ENCODE data around the gene PILRB.
"Not testable (repeated sequence)": the region's sequence is repeated elsewhere in the genome, so short reads cannot be mapped to it uniquely, and the experiment has no call there.

The PILRB gene

DNA sequence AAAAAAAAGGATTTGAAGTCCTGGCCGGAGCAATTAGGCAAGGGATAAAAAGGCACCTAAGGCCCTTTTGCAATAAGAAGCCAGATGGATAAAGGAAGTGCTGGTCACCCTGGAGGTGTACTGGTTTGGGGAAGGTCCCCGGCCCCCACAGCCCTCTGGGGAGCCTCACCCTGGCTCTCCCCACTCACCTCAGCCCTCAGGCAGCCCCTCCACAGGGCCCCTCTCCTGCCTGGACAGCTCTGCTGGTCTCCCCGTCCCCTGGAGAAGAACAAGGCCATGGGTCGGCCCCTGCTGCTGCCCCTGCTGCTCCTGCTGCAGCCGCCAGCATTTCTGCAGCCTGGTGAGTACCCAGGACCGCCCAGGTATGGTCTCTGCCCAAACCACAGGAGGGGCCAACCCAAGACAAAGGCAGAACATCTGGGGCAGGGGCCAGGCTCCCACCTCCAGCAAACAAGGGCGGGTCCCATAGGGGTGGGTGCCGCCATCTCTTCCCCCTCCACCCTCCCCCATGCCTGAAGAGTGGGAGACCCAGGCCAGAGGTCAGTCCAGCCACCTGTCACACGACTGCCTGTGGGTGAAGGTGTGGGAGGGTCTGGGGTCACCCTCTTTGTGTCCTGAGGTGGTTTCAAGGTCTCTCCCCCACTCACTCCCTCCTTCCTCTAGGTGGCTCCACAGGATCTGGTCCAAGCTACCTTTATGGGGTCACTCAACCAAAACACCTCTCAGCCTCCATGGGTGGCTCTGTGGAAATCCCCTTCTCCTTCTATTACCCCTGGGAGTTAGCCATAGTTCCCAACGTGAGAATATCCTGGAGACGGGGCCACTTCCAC lies at the start of gene PILRB:
PILRB (plus strand) TSS at position 91 of the 830 bp plus-strand sequence; CDS start at position 277, 186 bp downstream.
- DNase-seq (ENCODE audit: low read depth in 2 of 2): no peak

DNA sequence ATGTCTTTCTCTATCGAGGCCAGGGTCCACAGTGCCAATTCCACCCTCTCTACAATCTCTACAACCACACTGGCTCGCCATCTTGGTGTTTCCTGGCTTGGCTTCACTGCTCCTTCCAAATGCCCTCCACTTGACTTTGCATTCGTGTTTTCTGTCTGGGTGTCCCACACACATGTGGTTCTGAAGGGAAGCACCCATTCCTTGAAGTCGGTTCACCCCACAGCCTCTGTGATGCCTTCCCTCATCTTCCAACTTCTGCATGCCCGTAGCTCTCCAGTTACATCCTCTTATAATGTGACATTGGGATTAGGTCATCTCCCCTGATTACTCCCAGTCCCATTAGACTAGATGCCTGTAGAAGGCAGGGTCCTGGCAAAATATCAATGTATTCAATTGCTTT lies 39.6 kb upstream of the PILRB start:
- not testable (repeated sequence) for DNase-seq (ENCODE audit: low read depth in 2 of 2)

- DNase-seq (ENCODE audit: low read depth in 2 of 2): not testable (repeated sequence)
Measured at GRCh38 chr7:100321648-100322047, 36.3 kb upstream of the PILRB start.

- not testable (repeated sequence) for DNase-seq (ENCODE audit: low read depth in 2 of 2)
Measured at GRCh38 chr7:100324194-100324593, 33.7 kb upstream of the PILRB start.

DNA sequence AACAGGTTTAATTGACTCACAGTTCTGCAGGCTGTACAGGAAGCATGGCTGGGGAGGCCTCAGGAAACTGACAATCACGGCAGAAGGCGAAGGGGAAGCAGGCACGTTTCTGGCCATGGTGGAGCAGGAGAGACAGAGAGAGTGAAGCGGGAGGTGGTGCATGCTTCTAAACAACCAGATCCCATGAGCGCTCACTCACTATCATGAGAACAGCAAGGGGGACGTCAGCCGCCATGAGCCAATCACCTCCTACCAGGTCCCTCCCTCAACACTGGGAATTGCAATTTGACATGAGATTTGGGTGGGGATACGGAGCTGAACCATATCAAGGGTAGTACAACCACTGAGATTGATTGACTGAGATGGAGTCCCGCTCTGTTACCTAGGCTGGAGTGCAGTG lies 32.2 kb upstream of the PILRB start:
- not testable (repeated sequence) for DNase-seq (ENCODE audit: low read depth in 2 of 2)

DNA sequence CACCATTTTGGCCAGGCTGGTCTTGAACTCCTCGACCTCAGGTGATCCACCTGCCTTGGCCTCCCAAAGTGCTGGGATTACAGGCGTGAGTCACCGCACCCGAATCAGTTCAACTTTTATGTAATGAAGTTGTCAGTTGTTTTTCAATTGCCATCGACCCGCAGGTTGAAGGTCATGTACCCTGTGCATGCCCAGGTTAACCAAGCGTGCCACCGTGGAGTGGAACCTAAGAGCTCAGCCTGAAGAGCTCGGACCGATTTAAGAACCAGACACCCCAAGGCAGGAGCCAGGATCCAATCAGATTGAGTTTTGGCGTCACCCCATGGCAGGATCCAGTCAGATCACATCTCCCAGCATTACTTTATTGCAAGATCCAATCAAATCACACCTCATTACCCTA lies 31.0 kb upstream of the PILRB start:
- DNase-seq (ENCODE audit: low read depth in 2 of 2): not testable (repeated sequence)

DNA sequence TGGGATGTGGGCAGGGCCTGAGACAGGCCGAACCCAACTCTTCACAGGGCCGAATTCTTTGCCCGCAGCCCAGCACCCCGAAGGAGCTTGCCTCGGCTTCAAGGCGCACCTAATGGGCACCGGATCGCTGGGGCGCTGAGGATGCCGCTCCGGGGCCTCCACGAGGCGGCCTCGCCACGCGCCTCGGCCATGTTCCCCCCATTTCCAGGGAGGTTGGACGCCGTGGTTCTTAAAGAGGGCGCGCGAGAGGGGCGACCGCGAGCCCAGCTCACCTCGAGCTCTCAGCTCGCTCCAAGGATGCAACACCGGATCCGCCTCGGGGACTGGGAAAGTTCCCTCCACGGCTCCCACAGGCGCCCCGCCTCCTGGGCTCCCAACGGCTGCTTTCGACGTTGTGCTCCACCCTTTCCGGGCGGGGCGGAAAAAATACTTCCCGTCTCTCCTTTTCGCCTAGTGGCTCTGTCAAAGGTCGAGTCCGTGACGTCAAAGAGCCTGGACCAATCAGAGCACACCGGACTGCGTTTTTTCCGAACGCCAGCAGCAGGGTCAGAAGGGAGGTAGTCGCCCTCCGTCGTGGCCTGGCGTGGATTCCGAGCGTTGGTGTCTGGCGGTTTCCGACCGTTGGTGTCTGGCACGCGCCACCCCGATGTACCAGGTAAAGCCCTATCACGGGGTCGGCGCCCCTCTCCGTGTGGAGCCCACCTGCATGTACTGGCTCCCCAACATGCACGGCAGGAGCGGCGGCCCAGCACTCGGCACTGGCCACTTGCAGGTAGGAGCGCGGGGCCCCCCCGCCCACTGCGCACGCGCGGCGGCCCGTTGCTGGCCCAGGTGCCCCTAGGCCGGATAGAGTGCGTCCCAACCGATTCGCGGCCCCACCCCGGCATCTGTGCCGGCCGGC lies 22.1 kb upstream of the PILRB start:
- DNase-seq (ENCODE audit: low read depth in 2 of 2): peak; percentile 74 to 79

- DNase-seq (ENCODE audit: low read depth in 2 of 2): not testable (repeated sequence)
Measured at GRCh38 chr7:100338083-100338696, 19.7 kb upstream of the PILRB start.

GRCh38 chr7:100341286-100341685 lies 16.6 kb upstream of the PILRB start:
- DNase-seq (ENCODE audit: low read depth in 2 of 2): not testable (repeated sequence)

GRCh38 chr7:100342765-100343164 lies 15.2 kb upstream of the PILRB start:
- DNase-seq (ENCODE audit: low read depth in 2 of 2): no peak

DNA sequence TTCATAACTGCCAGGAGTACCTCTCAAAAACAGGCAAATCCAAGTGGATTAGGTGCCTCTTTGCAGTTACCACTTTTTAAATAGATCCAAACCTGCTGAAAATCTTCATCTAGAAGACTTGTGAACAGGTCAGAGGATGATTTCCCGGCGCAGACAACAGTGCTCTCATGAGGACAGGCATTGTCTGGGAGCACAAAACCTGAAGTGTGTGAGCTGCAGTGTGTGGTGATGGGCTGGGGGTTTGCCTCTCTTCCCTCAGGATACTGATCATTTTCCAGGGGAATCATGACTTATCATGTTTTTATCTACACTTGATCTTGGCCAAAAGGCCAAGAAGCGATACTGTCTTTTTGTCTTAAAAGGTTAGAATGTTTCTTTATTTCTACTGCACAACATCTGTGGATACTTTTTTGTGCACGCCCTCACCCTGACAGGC lies 13.8 kb upstream of the PILRB start:
- DNase-seq (ENCODE audit: low read depth in 2 of 2): not testable (repeated sequence)

DNA sequence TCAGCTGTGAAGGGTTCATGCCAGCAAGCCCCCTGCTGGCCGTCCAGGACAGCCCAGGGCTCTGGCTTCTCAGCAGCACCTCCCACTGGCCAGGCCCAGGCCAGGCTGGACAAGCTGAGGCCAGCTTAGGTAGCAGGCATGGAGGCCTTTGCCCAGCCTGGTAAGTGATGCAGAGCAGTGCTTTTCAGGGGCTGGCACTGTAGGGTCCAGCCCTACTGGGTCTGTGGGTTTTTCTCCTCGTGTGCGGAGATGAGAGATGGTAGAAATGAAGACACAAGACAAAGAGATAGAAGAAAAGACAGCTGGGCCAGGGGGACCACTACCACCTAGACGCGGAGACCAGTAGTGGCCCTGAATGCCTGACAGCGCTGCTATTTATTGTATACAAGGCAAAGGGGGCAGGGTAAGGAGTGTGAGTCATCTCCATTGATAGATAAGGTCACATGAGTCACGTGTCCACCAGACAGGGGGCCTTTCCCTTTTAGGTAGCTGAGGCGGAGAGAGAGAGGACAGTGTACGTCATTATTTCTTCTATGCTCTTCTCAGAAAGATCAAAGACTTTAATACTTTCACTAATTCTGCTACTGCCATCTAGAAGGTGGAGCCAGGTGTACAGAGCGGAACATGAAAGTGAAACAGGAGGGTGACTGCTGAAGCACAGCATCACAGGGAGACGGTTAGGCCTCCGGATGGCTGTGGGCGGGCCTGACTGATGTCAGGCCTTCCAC lies 13.2 kb upstream of the PILRB start:
- DNase-seq (ENCODE audit: low read depth in 2 of 2): peak; percentile 70 to 88

DNA sequence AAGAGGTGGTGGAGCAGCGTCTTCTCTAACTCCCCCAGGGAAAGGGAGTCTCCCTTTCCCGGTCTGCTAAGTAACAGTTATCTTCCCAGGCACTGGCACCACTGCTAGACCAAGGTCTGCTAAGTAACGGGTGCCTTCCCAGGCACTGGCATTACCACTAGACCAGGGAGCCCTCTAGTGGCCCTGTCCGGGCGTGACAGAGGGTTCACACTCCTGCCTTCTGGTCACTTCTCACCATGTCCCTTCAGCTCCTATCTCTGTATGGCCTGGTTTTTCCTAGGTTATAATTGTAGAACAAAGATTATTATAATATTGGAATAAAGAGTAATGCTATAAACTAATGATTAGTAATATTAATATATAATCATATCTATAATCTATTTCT lies 12.6 kb upstream of the PILRB start:
- DNase-seq (ENCODE audit: low read depth in 2 of 2): peak; percentile 44 to 55

GRCh38 chr7:100346921-100347320 lies 11.0 kb upstream of the PILRB start:
- no peak for DNase-seq (ENCODE audit: low read depth in 2 of 2)

DNA sequence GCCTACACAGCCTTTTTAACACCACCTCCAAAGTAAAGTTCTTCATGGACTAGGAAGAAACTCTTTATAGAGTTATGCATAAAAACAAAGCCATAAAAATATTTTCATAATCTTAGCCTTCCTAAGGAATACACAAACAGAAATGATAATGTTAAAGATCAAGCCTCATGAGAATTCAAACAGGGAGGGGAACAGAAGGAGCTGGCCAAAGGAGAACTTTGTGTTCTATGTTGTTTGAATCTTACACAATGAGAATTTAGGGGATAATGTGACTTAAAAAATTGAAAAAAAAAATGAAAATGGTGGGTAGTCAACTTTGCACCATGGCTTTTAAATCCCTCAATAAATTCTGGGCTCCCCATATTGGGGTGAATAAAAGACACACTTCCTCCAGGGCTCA lies 9.1 kb upstream of the PILRB start:
- no peak for DNase-seq (ENCODE audit: low read depth in 2 of 2)

DNA sequence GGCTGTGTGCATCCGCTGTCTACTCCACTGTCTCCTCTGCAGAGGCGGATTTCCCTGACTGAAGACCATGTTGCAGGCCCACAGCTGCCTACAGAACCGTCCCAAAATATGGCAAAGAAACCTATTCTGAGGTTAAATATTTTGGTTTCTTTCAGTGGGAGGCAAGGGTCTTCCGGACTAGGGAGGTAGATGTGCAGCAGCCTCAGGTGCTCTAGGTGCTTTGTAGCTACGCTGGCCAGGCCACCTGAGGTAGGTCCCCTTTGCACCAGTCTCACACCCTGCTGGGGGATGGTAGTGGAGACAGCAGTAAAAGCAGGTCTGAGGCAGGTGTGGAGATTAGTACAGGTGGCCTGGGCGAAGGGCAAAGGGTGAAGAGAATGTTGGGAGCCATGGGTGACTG lies 8.2 kb upstream of the PILRB start:
- DNase-seq (ENCODE audit: low read depth in 2 of 2): no peak

- DNase-seq (ENCODE audit: low read depth in 2 of 2): no peak
Measured at GRCh38 chr7:100351657-100352058, 6.3 kb upstream of the PILRB start.

DNA sequence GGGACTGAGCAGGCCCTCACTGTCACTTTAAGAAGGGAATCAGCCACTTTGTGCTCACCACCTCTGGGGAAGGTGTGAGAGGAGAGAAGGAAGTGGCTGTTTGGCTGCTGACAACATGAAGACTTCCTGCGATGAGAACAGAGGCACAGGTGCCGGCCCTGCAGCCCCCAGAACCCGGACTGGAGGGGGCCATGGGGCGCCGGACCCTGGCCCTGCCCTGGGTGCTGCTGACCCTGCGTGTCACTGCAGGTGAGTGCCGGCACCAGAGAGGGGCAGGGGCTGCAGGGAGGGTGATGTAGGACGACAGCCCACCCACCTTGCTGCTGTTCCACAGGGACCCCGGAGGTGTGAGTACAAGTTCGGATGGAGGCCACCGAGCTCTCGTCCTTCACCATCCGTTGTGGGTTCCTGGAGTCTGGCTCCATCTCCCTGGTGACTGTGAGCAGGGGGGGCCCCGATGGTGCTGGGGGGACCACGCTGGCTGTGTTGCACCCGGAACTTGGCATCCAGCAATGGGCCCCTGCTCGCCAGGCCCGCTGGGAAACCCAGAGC lies 5.6 kb upstream of the PILRB start:
- not testable (repeated sequence) for DNase-seq (ENCODE audit: low read depth in 2 of 2)

DNA sequence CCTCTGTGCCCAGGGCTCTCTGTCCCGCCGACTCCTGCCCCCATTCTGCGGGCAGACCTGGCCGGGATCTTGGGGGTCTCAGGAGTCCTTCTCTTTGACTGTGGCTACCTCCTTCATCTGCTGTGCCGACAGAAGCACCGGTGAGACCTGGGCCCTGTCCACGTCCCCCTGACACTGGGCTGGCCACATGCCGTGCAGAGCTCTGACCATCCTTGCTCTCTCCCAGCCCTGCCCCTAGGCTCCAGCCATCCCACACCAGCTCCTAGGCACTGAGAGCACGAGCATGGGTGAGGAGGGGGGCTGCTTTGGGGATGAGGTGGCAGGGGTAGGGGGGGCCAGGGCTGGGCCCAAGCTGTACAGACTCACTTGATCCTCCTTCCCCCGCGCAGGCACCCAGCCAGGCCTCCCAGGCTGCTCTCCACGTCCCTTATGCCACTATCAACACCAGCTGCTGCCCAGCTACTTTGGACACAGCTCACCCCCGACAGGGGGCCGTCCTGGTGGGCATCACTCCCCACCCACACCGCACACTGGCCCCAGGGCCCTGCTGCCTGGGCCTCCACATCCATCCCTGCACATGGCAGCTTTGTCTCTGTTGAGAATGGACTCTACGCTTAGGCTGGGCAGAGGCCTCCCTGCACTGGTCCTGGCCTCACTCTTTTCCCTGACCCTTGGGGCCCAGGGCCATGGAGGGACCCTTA lies 4.8 kb upstream of the PILRB start:
- DNase-seq (ENCODE audit: low read depth in 2 of 2): no peak

DNA sequence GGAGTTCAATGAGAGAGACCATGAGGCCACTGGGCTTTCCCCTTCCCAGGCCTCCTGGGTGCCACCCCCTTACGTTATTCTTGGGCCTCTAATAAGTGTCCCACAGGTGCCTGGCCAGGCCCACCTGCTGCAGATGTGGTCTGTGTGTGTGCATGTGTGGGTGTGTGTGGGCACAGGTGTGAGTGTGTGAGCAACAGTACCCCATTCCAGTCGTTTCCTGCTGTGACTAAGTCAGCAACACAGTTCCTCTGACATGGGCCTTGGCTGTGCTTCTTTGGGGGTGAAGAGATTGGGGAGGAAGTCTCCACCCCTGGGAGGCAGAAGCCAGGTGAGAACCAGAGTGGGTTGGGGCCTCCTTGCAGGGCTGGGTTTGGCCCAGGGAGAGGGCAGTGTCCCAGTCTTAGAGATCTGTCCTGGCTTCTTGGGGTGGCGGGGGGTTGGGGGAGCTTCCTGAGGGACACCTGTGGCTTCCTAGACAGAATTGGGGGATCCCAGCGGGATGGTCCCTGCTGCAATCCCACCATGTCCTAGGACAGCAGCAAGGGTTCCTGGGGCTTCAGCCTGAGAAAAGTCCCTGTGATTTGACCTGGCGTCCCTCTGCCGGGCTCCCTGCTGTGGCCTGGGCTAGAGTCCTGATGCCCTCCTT lies 4.1 kb upstream of the PILRB start:
- peak; percentile 55 to 59 for DNase-seq (ENCODE audit: low read depth in 2 of 2)
